HG03521 (cell line): ENCODE data around the gene TINCR.
"Not testable (repeated sequence)": the region's sequence is repeated elsewhere in the genome, so short reads cannot be mapped to it uniquely, and the experiment has no call there.

Source experiments
- ATAC-seq: cut with Tn5 transposase; IDR thresholded peaks from one replicate; pipeline ENCODE4 v1.9.1; 2021; ENCODE audit warnings: mild to moderate bottlenecking, moderate library complexity; ENCODE audit not compliant: unreplicated experiment

Gene TINCR

DNA sequence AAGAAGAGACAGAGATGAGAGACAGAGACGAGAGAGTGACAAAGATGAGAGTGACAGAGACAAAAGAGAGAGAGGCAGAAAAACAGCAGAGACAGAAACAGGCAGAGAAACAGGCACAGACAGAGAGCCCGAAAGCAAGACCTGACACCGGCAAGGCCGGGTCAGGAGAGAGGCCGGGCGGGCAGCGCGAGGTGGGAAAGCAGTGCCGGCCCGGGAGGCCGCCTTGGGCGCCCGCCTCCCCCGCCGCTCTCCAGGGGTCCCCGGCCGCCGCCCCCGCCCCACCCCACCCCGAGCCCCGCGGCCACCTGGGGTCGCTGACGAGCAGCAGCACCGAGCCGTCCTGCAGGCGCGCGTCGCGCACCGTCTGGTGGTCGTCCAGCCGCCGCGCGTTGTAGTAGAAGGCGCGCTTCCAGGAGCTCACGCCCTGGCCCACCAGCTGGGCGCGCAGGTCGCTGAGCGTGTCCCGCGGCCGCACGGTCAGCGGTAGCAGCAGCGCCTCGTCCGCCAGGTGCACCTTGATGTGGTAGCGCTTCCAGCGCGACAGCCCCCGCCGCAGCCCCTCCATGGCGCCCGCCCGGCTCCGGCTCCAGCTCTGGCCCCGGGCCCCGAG, at the start of gene TINCR:
Gene TINCR, minus strand, starts transcription at position 594 of the 610 bp plus-strand sequence.
- no peak for ATAC-seq

DNA sequence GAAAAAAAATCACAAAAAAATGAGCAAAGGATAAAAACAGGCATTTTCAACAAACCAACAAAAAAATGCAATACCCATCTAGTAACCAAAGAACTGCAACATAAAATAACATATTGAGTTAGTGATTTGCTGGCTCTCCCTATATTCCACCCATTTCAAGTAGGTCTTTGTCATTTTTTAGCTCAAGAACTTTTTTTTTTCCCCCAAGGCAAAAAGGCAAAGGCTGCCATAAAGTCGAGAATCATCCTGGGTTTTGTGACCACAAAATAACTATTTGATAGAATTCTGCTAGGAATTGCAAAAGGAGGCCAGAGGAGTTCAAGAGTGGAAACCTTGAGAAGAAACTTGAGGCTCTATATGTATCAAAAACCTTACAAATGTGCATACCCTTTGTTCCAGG, 49.3 kb upstream of the TINCR start:
- no peak for ATAC-seq

DNA sequence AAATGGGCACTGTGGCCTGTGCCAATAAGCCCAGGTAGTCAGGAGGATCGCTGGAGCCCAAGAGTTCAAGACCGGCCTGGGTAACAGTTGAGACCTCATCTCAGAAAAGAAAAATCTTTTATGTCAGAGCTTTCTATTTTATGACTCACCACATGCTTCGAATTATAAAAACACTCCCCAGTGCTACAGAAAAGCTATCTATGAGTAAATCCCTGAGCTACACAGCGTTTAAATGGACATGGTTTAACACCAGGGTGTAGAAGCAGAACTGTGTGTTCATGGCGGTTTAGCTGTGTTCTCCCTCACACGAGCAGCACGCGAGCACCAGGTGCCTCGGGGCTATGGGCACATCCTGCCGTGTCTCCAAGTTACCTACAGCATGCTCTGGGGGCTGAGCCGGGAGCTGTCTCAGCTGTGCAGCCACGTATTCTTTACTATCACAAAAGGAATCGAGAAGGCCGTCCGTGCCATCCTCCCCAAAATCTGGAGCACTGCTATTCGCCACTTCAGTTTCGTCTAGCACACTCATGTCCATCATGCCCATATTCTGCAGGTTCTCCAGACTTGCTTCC, 48.1 kb upstream of the TINCR start:
- ATAC-seq: no peak

DNA sequence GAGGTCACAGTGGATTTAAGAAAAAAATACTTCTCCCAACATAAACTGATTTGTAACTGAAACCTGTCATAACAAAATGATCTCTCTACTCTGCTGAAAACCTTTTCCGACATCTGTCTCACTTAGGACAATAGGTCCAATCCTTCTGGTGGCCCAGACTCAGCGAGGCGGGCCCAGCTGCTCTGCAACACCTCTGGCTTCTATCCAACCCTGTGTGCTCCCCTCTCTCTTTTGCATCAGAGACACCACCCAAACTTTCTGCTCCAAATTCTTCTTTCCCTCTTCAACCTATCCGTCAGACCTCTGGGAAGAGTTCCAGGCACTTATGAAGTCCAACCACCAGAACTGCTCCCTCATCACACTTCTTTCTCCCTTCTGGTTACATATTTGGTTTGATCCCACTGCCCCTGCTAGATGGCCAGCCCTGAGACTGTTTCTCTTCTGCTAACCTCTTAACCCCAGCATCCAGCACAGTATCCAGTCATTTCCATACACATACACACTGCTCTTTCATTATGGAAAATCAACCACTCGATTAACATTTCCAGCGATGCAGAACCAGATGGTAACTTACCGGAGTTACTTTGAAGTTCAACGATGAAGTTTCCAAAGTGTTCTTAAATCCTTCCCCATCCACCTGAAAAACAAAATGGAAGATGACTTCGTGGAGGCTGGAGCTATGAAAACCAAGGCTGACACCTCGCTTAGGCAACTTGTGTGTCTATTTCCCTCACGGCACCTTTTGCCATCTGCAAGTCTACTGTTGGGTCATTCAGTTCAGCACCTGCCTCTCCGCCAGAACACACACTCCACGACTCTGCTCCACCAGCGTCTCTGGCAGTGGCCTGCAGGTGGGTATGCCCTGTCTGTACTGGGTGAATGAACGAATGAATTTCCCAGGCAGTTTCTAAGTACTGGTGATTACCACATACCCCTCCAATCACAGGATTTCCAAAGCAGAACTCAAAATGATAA, 45.4 kb upstream of the TINCR start:
- ATAC-seq: no peak

DNA sequence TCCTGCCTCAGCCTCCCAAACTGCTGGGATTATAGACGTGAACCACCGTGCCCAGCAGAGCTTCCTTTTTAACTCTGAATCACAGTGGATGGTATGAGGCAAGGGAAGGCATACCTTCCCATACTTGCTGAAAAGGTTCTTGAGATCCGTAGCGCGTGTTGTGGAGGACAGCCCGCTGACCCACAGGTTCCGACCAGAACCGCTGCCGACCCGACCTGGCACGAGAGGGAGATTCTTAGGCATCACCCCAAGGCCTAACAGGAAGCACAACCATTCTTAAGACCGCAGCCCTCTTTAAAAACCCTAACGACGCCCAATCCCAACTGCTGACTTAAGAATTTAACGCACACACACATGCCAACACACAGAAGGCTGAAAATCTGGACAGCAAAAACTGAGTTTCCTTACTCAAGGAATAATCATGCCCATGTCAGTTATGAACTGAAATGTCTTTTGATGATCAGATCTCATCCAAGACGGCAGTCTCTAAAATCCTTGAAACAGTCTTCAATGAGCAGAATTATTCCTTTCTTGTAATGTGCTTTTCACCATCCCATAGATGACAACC, 42.2 kb upstream of the TINCR start:
- ATAC-seq: no peak

DNA sequence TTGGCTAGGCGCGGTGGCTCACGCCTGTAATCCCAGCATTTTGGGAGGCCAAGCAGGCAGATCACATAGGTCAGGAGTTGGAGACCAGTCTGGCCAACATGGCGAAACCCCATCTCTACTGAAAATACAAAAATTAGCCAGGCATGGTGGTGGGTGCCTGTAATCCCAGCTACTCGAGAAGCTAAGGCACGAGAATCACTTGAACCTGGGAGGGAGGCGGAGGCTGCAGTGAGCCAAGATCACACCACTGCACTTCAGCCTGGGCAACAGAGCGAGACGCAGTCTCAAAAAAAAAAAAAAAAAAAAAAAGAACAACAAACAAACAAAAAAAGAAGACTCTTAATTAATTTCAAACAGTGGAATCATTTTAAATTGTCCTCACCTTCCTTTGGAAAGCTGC, 41.0 kb upstream of the TINCR start:
- not testable (repeated sequence) for ATAC-seq

DNA sequence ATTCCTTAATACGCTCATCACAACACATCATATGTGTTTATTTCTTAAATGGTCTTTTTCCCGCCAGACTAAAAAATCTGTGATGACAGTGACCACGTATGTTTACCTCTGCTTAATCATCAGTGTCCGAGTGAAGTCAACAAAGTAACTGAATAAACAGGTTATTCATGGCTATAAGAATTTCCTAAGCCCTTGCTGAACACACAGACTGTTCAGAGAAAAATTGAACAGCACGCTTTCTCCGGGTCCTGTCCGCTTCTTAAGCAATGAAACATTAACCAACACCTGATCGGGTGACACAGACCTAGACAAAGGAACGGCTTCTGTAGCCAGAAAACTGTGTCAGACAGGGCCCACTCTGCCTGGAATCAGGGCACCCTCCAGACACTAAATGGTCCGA, 40.5 kb upstream of the TINCR start:
- no peak for ATAC-seq

DNA sequence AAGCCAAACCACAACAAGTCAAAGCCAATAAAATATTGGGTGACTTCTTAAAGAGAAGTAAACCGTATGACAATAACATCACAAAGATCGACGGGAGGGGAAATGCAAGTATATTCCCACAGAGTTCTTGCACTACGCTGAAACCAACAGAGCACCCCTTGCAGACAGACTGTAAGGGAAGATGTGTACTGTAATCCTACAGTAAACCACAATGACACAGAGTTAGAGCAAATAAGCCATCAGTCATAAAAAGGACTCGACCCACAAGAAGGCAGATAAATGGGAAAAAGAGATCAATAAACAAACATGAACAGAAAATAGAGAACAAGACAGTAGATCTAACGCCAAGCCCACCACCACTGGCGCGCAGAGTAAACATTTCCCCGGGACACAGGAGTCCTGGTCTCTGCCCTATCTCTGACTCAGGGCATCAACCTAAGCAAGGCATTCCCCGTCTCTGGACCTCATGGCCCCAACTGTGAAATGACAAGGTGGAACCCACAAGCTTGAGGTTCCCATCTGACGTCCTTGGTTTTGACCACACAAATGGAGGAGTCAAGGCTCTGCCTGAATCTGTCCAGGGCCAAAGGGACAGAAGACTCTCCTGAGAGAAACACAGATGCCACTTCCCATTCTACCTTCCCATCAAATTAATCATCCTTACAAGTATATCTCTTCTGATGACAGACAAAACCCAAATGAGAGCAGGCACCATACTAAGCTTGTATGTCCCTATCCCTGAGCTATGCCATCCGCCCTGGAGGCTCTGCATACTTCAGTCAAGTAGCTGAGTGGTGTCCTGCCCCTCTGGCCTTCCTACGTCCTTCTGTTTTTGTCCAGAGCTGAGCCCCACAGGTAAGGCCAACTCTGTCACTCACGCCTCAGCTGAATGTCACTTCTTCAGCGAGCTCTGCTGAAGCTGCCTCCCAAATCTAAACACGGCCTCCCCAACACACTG, 39.8 kb upstream of the TINCR start:
- no peak for ATAC-seq

- ATAC-seq: no peak
These were observed 37.6 kb upstream of the TINCR start for GRCh38 chr19:5605362-5605761.

DNA sequence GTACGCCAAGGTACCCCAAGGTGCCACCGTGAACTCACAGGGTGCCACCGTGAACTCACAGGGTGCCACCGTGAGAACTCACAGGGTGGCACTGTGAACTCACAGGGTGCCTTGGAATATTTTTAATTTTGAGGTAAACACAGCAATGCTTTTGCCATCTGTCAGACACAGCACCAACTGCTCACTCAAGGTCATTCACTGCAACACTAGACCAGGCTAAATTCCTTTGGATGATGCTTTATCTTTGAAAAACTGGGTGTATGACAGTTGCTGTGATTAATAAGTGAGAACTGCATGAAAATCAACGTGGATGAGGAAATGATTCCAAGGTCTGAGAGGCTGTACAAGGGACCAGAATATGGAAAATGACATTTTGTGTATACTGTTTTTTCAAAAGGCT, 35.9 kb upstream of the TINCR start:
- no peak for ATAC-seq

DNA sequence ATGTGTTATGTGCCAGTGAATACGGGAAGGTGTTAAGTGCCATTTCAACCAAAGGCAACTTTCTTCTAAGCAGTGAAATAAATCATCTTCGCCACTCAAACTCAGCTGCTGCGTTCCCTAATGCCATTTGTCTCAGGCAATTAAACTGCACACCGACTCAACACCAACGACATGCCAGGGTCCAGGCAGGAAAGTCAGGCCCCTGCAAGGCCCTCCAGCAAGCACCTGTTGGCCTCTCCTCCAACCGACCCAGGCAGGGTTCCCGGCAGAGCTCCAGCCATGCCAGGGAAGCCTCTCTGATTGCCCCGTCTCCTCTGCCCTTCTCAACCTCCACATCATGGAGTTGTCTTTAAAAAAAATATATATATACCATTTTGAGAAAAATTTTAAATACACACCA, 33.0 kb upstream of the TINCR start:
- no peak for ATAC-seq

- no peak for ATAC-seq
These were observed 28.0 kb upstream of the TINCR start for GRCh38 chr19:5595745-5596144.

- ATAC-seq: no peak
These were observed 27.4 kb upstream of the TINCR start for GRCh38 chr19:5595129-5595528.

GRCh38 chr19:5594521-5594950, 26.8 kb upstream of the TINCR start:
- ATAC-seq: no peak

DNA sequence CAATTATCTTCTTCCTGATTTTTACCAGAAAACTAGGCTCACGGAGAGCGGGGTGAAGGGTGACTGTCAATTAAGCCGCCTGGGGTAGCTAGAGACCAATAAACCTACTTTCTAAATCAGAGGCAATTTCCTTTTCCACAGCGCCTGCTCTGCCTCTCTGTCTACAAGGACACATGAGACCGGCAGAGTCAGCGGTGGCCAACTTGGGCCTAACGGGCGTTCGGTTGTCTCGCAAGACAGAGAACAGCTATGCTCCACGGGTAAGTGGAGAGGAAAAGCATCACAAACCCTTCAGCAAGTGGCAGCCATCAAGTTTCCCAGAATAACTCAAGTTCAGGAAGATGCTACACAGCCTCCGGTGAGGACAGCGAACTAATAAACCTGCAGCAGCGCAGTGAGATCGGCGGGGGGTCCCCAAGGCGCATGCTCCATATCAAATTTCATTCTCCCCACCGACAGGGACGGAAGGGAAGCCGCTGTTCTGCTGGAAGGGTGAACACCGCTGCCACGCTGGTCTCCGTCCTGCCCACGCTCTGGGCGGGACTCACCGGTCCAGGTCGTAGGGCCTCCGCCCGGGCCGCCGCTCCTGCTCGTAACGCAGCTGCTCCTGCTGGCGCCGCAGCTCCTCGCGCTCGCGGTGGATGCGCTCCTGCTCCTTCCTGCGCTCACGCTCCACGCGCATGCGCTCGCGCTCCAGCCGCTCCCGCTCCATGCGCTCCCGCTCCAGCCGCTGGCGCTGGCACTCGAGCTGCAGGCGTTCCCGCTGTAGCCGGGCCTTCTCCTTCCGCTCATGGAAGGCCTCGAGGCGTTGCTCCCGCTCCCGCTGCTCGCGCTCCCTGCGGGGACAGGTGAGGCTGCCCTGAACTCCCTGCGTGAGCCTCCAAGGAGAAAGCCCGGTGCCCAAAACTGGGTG, 25.8 kb upstream of the TINCR start:
- ATAC-seq: no peak

DNA sequence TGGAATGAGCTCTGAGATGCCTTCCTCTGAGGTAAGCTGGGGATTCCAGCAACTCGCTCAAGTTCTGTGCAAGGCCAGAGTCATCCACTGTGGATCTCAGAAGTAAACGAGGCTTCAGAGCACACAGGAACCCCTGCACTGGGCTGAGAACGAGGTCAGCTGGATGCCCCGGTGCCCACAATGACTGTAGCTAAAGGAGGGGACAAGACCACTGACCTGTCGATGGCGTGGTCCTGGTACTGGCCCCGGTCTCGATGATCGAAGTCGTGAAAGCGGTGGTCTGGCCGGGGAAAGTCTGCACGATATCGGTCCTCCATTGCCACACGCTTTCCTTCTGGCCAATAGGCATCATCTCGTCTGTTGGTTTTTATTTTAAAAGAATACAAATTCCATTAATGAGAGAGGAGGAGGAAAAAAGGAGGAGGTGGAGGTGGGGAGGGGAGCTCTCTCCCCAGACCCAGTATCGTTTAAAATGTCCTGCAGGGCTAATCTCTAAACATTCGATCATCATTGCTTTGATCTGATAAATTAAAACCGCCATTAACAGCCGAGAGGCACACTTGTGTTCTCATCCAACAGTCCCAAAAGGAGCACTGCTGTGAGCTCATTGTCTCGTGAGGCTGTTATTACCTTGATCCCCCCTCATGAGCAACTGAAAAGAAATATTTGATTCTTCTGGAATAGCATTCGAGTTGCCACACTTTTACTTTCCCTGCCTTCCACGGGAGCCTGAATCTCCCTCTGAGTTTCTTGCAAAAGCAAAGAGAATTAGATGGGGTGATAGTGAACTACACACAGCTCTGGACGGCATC, 25.0 kb upstream of the TINCR start:
- ATAC-seq: no peak

DNA sequence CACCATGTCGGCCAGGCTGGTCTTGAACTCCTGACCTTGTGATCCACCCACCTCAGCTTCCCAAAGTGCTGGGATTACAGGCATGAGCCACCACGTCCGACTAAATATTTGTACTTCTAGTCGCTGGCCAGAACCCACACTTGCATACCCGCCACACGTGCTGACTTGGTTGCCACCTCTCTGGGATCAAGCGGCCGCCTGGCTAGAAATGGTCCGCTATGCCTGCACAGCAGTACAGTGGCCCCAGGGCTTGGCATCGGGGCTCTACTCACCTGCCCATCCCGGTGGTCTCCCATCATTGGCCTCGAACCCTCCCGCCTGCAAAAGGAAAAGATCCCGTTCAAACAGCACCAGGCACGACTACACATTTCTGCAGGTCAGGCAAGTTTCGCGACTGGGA, 23.7 kb upstream of the TINCR start:
- ATAC-seq: no peak

DNA sequence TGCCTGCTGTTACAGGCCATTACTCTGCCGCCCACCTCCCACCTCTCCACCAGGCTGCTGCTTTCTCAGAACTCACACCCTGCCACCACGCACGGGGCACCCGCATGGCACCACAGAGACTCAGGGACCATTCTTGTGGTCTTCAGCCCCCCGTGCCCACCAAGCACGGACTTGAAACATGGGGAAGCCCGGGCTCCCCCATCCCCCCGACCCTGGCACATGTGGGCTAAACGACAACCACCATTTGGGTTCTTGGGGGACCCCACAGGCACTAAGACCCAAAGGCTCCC, 23.1 kb upstream of the TINCR start:
- no peak for ATAC-seq
